Measurements from ENCODE around the gene EDARADD. TPM values are rescaled to one million over a fixed set of nuclear protein-coding genes. Genes with fewer than 3 reads are reported as not detected.

The EDARADD gene
- total and polyA plus RNA-seq, 2 of the 8 experiments (the other 6 are each of a cell fraction or from before 2014, with no cell fraction given): 3.4 to 6.1 TPM

GRCh38 chr1:236502579-236502971 lies 108.5 kb downstream of the EDARADD start:
- POLR2A ChIA-PET (ENCODE audit: partially characterized antibody): no interaction called here
- Histone ChIP-seq H2BK15ac (ENCODE audit: low read length) (no peak overlapping the region), H3K14ac (ENCODE audit: insufficient read length) (no peak overlapping the region)

More at GRCh38 chr1:236502579-236502971, 108.5 kb downstream of the EDARADD start:
- H3K9ac ChIP-seq (replicated peaks in 1 of 4; ENCODE audit: extremely low read depth in 1 of 4, low read depth in 3 of 4, low read length in 3 of 4): no peak overlapping the region
- no peak for DNase-seq (ENCODE audit: low read depth in 1 of 2, low spot score in 2 of 2)
- no peak overlapping the region for H3K27ac ChIP-seq (ENCODE audit: low read depth, low read length)
- no peak overlapping the region for H3K4ac ChIP-seq (replicated peaks; ENCODE audit: insufficient read length, low read depth, low read length)
- TF ChIP-seq KDM1A (IDR thresholded peaks at IDR 0.05; ENCODE audit: borderline replicate concordance, low read length): peak; percentile 96
- TF ChIP-seq HDAC2 (IDR thresholded peaks at IDR 0.05; ENCODE audit: borderline replicate concordance in 1 of 2, low read depth in 2 of 2, low read length in 2 of 2): peak in 1 of 2 experiments; percentile 91; a peak in 1 of 4 replicates
- no peak for TF ChIP-seq GTF2F1 (IDR thresholded peaks at IDR 0.05; ENCODE audit: borderline replicate concordance, low read depth, low read length)
- no peak for TF ChIP-seq MAX (IDR thresholded peaks at IDR 0.05)
- no peaks in the 10 kb centered on the region; the same call in 1 of the 2 replicates for H3K23me2 ChIP-seq (ENCODE audit: low read depth, low read length)
- no peak overlapping the region for H4K91ac ChIP-seq (replicated peaks; ENCODE audit: insufficient read length, low read length)
- no peak overlapping the region for H2BK5ac ChIP-seq (ENCODE audit: low read depth, low read length)
- no peaks in the 10 kb centered on the region for H3K27me3 ChIP-seq (replicated peaks in 1 of 4; ENCODE audit: control insufficient read depth in 3 of 4, extremely low read depth in 1 of 4, insufficient read depth in 3 of 4, low read length in 3 of 4)
- H3K36me3 ChIP-seq (ENCODE audit: control insufficient read depth in 2 of 4, insufficient read depth in 4 of 4, low read length in 3 of 4): no peaks in the 10 kb centered on the region
- 39% methylated on average over 2 of the region's 2 CpGs; no CpG with 5 or more reads in 1 of the 2 experiments for WGBS, 2 experiments (ENCODE audit: extremely low coverage in 1 of 2, insufficient coverage in 1 of 2, insufficient read length in 1 of 2, insufficient replicate concordance in 2 of 2, low coverage in 1 of 2, low lambda C conversion rate in 2 of 2, missing lambda C conversion rate in 1 of 2)
- no peak overlapping the region for H2BK20ac ChIP-seq (ENCODE audit: low read length)
- no peak overlapping the region for H3K56ac ChIP-seq (replicated peaks; ENCODE audit: insufficient read length, low read depth, low read length)
- peak overlapping the region; percentile 18 for H4K5ac ChIP-seq (ENCODE audit: insufficient read length, low read depth, low read length)
- H2AFZ ChIP-seq (ENCODE audit: low read length): no peak overlapping the region
- H3K23ac ChIP-seq (ENCODE audit: insufficient read length): no peak overlapping the region
- no peak overlapping the region for H4K8ac ChIP-seq (ENCODE audit: extremely low read depth, insufficient read depth, low read length)
- H3K79me1 ChIP-seq (ENCODE audit: low read depth, low read length): no peaks in the 10 kb centered on the region
- H3K4me3 ChIP-seq (ENCODE audit: extremely low read depth in 1 of 4, insufficient read depth in 2 of 4, low read depth in 3 of 4, low read length in 4 of 4): peak overlapping the region in 1 of 4 experiments; percentile 52; a peak in 2 of 8 replicates
- H2BK12ac ChIP-seq (ENCODE audit: low read depth, low read length): no peak overlapping the region
- H3K79me2 ChIP-seq (ENCODE audit: control insufficient read depth in 1 of 2, insufficient read depth in 2 of 2, low read length in 2 of 2): no peaks in the 10 kb centered on the region
- H3K4me1 ChIP-seq (replicated peaks in 1 of 4; ENCODE audit: control insufficient read depth in 3 of 4, insufficient read depth in 4 of 4, low read length in 3 of 4): no peaks in the 10 kb centered on the region
- no peak overlapping the region for H2AK5ac ChIP-seq (ENCODE audit: low read depth, low read length)
- H2BK120ac ChIP-seq (replicated peaks; ENCODE audit: low read depth, low read length): no peak overlapping the region
- H3K18ac ChIP-seq (ENCODE audit: extremely low read depth, low read length): no peak overlapping the region
- no peaks in the 10 kb centered on the region for H4K20me1 ChIP-seq (replicated peaks in 1 of 2; ENCODE audit: control insufficient read depth in 1 of 2, insufficient read depth in 2 of 2, low read length in 2 of 2)
- FAIRE-seq: no peak
- H3K4me2 ChIP-seq (ENCODE audit: insufficient read depth in 1 of 2, low read depth in 2 of 2, low read length in 2 of 2): peak overlapping the region; percentile 47 to 61; a peak in 2 of 4 replicates
- H3K9me3 ChIP-seq (ENCODE audit: insufficient read depth in 2 of 2, low read depth in 1 of 2, low read length in 1 of 2): no peaks in the 10 kb centered on the region
- CTCF ChIA-PET (ENCODE audit: partially characterized antibody): interaction anchor here (0.6 to 2.1 kb wide), 5 partner anchors 8 to 436 kb away, joined by 3 to 7 read pairs (median 5); no protein-coding TSS in a partner anchor
